Measurements from ENCODE around the gene JMJD4. TPM values are rescaled to one million over a fixed set of nuclear protein-coding genes. Genes with fewer than 3 reads are reported as not detected.

JMJD4 gene
- total RNA-seq, 1 donor from 2014 or later: 28.3 TPM

GRCh38 chr1:227735539-227736285 lies 610 bp upstream of the JMJD4 start:
- no peaks in the 10 kb centered on the region for H3K27me3 Mint-ChIP-seq (ENCODE audit: low read depth)
- H3K4me3 Mint-ChIP-seq: peak overlapping the region; percentile 91
- no peaks in the 10 kb centered on the region for H3K9me3 Mint-ChIP-seq
- peak overlapping the region; percentile 57 for H3K27ac Mint-ChIP-seq (ENCODE audit: unreplicated experiment)
- no peaks in the 10 kb centered on the region for H3K36me3 Mint-ChIP-seq (ENCODE audit: low read depth)
- H3K4me1 Mint-ChIP-seq: peaks cover 19% of the 10 kb centered on the region
- DNase-seq (ENCODE audit: low read depth, low spot score): no peak
- TF ChIP-seq, protein P1, sequence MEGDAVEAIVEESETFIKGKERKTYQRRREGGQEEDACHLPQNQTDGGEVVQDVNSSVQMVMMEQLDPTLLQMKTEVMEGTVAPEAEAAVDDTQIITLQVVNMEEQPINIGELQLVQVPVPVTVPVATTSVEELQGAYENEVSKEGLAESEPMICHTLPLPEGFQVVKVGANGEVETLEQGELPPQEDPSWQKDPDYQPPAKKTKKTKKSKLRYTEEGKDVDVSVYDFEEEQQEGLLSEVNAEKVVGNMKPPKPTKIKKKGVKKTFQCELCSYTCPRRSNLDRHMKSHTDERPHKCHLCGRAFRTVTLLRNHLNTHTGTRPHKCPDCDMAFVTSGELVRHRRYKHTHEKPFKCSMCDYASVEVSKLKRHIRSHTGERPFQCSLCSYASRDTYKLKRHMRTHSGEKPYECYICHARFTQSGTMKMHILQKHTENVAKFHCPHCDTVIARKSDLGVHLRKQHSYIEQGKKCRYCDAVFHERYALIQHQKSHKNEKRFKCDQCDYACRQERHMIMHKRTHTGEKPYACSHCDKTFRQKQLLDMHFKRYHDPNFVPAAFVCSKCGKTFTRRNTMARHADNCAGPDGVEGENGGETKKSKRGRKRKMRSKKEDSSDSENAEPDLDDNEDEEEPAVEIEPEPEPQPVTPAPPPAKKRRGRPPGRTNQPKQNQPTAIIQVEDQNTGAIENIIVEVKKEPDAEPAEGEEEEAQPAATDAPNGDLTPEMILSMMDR (conservative IDR thresholded peaks at IDR 0.05): no peak

DNA sequence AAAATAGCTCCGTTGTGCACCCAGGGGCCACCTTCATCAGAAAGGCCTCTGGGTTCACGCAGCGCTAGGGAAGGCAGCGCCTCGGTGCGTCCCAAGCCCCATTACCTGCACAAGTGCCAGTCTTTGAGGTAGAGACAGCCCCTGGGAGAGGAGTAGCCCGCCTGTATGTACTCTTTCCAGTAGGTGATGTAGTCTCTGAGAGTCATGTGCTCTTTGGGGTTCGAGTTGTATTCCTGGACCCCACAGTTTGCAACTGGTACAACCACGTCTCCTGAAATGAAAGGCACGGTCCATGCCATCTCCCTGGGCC lies 601 bp downstream of the JMJD4 start:
- Mint-ChIP-seq H3K9me3 (no peaks in the 10 kb centered on the region), H3K36me3 (ENCODE audit: low read depth) (no peaks in the 10 kb centered on the region), H3K27ac (ENCODE audit: unreplicated experiment) (no peak overlapping the region), H3K27me3 (ENCODE audit: low read depth) (peaks cover 3% of the 10 kb centered on the region), H3K4me3 (peak overlapping the region; percentile 91), H3K4me1 (peaks cover 28% of the 10 kb centered on the region)
- TF ChIP-seq, protein P1 (conservative IDR thresholded peaks at IDR 0.05): no peak
- no peak for DNase-seq (ENCODE audit: low read depth, low spot score)

DNA sequence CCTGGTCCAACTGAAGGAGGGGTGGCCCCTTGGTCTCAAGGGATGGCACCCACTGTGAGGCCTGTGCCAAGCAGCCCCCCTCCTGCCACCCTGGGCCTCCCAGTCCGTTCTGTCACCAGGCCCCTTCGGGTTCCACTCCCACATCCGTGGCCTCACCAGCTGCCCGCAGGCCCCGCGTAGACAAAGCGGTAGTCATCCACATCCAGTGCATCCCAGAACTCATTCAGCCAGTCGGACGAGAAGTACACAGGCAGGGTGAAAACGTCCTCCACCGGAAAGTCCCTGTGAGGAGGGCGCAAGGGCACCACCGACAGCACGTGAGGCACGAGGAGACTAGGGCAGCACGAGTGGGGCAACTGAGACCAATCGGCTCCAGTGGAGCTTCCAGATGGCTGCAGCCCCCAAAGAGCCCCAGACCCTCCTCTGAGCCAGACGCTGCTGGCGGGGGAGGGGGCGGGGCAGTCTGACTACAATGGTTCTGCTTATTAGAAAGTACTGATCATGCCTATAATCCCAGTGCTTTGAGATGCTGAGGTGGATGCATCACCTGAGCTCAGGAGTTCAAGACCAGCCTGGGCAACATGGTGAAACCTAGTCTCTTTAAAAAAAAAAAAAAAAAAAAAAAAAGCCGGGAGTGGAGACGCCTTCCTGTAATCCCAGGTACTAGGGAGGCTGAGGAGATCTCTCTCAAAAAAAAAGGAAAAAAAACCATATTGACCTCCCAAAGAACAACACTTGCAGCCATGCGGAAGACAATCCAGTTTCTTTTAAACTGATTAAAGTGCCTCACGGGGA lies 1.2 kb downstream of the JMJD4 start:
- Mint-ChIP-seq H3K9me3 (no peaks in the 10 kb centered on the region), H3K36me3 (ENCODE audit: low read depth) (no peaks in the 10 kb centered on the region), H3K4me3 (peak overlapping the region; percentile 91), H3K27me3 (ENCODE audit: low read depth) (peaks cover 3% of the 10 kb centered on the region), H3K4me1 (peaks cover 33% of the 10 kb centered on the region), H3K27ac (ENCODE audit: unreplicated experiment) (no peak overlapping the region)
- TF ChIP-seq, protein P1 (conservative IDR thresholded peaks at IDR 0.05): no peak
- no peak for DNase-seq (ENCODE audit: low read depth, low spot score)

- Mint-ChIP-seq H3K4me1 (peaks cover 38% of the 10 kb centered on the region), H3K27me3 (ENCODE audit: low read depth) (peaks cover 3% of the 10 kb centered on the region), H3K36me3 (ENCODE audit: low read depth) (no peaks in the 10 kb centered on the region), H3K27ac (ENCODE audit: unreplicated experiment) (no peak overlapping the region), H3K4me3 (peak overlapping the region; percentile 83), H3K9me3 (no peaks in the 10 kb centered on the region)
- no peak for DNase-seq (ENCODE audit: low read depth, low spot score)
- TF ChIP-seq, protein P1 (conservative IDR thresholded peaks at IDR 0.05): no peak
Observed at GRCh38 chr1:227733309-227733705, 1.8 kb downstream of the JMJD4 start.

GRCh38 chr1:227732586-227733308 lies 2.4 kb downstream of the JMJD4 start:
- H3K9me3 Mint-ChIP-seq: no peaks in the 10 kb centered on the region
- H3K27ac Mint-ChIP-seq (ENCODE audit: unreplicated experiment): no peak overlapping the region
- no peaks in the 10 kb centered on the region for H3K36me3 Mint-ChIP-seq (ENCODE audit: low read depth)
- DNase-seq (ENCODE audit: low read depth, low spot score): no peak
- peak overlapping the region; percentile 57 for H3K4me3 Mint-ChIP-seq
- peaks cover 41% of the 10 kb centered on the region for H3K4me1 Mint-ChIP-seq
- H3K27me3 Mint-ChIP-seq (ENCODE audit: low read depth): peaks cover 5% of the 10 kb centered on the region
- TF ChIP-seq, protein P1 (conservative IDR thresholded peaks at IDR 0.05): no peak
